Esophagus muscularis mucosa (tissue), 4 donors: Measurements from ENCODE around the gene CRYBA1. TPM values are rescaled to one million over a fixed set of nuclear protein-coding genes. Genes with fewer than 3 reads are reported as not detected.

Experiments used
- DNase-seq: peaks from one replicate; pipeline ENCODE4 v3.0.0-alpha.2; 2017; ENCODE audit errors: extremely low spot score
- H3K27ac ChIP-seq, 4 donors: fragments of 200-600 bp; sonication (generic); replicated peaks in 1 of 4; 1 replicate in 3 of 4; 2 replicates in 1 of 4; pipeline ENCODE4 v1.5.1; 2016 to 2019; ENCODE audit warnings: mild to moderate bottlenecking in 1 of 4
- H3K27me3 ChIP-seq, 4 donors: fragments of 200-600 bp; sonication (generic); one replicate each; pipeline versions ENCODE4 v1.5.1 to v1.6.0; 2016 to 2019
- H3K36me3 ChIP-seq, 4 donors: fragments of 200-600 bp; sonication (generic); one replicate each; pipeline ENCODE4 v1.5.1; 2016 to 2019
- H3K4me1 ChIP-seq, 4 donors: fragments of 200-600 bp; sonication (generic); one replicate each; pipeline ENCODE4 v1.5.1; 2016 to 2019
- H3K4me3 ChIP-seq, 4 donors: fragments of 200-600 bp; sonication (generic); 1 replicate in 2 of 4; 2 replicates in 2 of 4; pipeline ENCODE4 v1.5.1; 2016 to 2019; ENCODE audit warnings: mild to moderate bottlenecking in 4 of 4, moderate library complexity in 1 of 4
- H3K9me3 ChIP-seq, 4 donors: fragments of 200-600 bp; sonication (generic); 1 replicate in 3 of 4; 2 replicates in 1 of 4; pipeline ENCODE4 v1.5.1; 2016 to 2019
- CTCF ChIP-seq, 3 experiments: fragments of 200-600 bp in 2 of 3; fragments of 450-650 bp in 1 of 3; sonication (generic) in 2 of 3; IDR thresholded peaks; one replicate each; pipeline ENCODE4 v1.5.1; 2017 to 2019; ENCODE audit warnings: antibody characterized with exemption in 3 of 3, mild to moderate bottlenecking in 2 of 3, moderate library complexity in 1 of 3
- EP300 ChIP-seq: sonication (generic); formaldehyde crosslinking; IDR thresholded peaks from one replicate; pipeline ENCODE4 v1.6.1; 2017; ENCODE audit warnings: antibody characterized with exemption
- POLR2A ChIP-seq: fragments of 450-650 bp; IDR thresholded peaks from one replicate; pipeline ENCODE4 v1.6.1; 2017; ENCODE audit warnings: antibody characterized with exemption, moderate library complexity, mild to moderate bottlenecking, low read depth
- POLR2AphosphoS5 ChIP-seq, 2 donors: sonication (generic); formaldehyde crosslinking; IDR thresholded peaks; one replicate each; pipeline ENCODE4 v1.6.1; 2017; ENCODE audit warnings: antibody characterized with exemption in 2 of 2
- WGBS: methylation state at CpG from one replicate; pipeline ENCODE4 v1.1.5; 2018; 5-methylcytosine and 5-hydroxymethylcytosine counted together
- intact Hi-C: fragments of 100-400 bp; cut with DNase I; formaldehyde crosslinking; loops from one replicate; pipeline ENCODE4 v1.15.1; 2023
- total RNA-seq, 4 donors: library from RNA; depleted of rRNA; stranded (reverse); fragments of >200 nt; gene quantifications; one replicate each; pipeline versions ENCODE4 v1.1.0 to v1.2.1, GENCODE V29; 2016

CRYBA1 gene
- total RNA-seq, 4 donors from 2014 or later, result not detected

DNA sequence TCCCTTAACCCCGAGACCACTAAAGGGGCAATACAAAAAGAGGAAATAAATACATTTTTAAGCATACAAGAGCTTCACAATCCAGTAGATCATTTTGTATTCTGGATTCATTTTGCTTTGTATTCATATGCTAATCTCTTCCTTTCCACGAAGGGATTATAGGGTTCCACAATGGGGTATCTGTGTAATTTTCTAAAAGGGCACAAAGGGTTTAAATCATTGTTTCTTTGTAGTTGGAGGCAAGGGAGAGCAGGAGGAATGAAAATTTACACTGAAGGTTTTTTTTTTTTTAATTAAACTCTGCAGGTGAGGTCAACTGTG is 47.9 kb downstream of the CRYBA1 start:
- Histone ChIP-seq H3K4me1 (peaks cover 22 to 33% (median 30%) of the 10 kb centered on the region in 4 donors), H3K4me3 (peak overlapping the region; percentile 91 to 100 (median 96)), H3K36me3 (peaks cover 0 to 7% (median 3%) of the 10 kb centered on the region in 4 donors), H3K27ac (peak overlapping the region; percentile 97 to 100 (median 99)), H3K27me3 (no peaks in the 10 kb centered on the region), H3K9me3 (no peaks in the 10 kb centered on the region)
- no peak for DNase-seq
- 1% methylated on average over 2 of the region's 2 CpGs for WGBS
- TF ChIP-seq POLR2AphosphoS5 (IDR thresholded peaks at IDR 0.05) (no peak), POLR2A (no peak), CTCF (IDR thresholded peaks at IDR 0.05) (no peak), EP300 (no peak)
- intact Hi-C loops, result loop anchor here (5.0 kb wide), 2 partner anchors 37 to 77 kb away; no protein-coding TSS in a partner anchor

DNA sequence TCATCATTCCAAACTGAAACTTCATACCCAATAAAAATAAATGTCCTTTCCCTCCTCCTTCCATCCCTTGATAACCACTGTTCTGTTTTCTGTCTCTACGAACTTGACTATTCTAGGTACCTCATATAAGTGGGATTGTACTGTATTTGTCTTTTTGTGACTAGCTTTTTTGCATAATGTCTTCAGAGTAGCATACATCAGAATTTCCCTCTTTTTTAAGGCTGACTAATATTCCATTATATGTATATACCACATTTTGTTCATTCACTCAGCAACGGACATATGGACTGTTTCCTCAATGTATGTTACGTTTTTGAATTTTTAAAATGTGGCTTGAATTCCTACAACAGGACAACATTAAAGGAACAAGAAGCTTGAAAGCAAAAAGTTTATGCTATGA is 48.8 kb downstream of the CRYBA1 start:
- Histone ChIP-seq H3K27me3 (no peaks in the 10 kb centered on the region), H3K36me3 (no peaks in the 10 kb centered on the region), H3K4me3 (no peak overlapping the region), H3K27ac (peak overlapping the region; percentile 97 to 100 (median 99)), H3K9me3 (no peaks in the 10 kb centered on the region), H3K4me1 (peaks cover 14 to 25% (median 21%) of the 10 kb centered on the region in 4 donors)
- 86% methylated on average over 3 of the region's 3 CpGs for WGBS
- intact Hi-C loops, result no loop called here
- DNase-seq, result no peak
- TF ChIP-seq POLR2A (no peak), CTCF (IDR thresholded peaks at IDR 0.05) (no peak), POLR2AphosphoS5 (IDR thresholded peaks at IDR 0.05) (no peak), EP300 (no peak)

GRCh38 chr17:29299031-29299430 is 52.4 kb downstream of the CRYBA1 start:
- intact Hi-C loops, result no loop called here
- TF ChIP-seq POLR2AphosphoS5 (IDR thresholded peaks at IDR 0.05) (no peak), EP300 (no peak), CTCF (IDR thresholded peaks at IDR 0.05) (no peak), POLR2A (no peak)
- Histone ChIP-seq H3K4me3 (no peak overlapping the region), H3K4me1 (peaks cover 0 to 9% (median 6%) of the 10 kb centered on the region in 4 donors), H3K9me3 (no peaks in the 10 kb centered on the region), H3K27ac (no peak overlapping the region), H3K36me3 (no peaks in the 10 kb centered on the region), H3K27me3 (no peaks in the 10 kb centered on the region)
- DNase-seq, result no peak
- WGBS, result 95% methylated on average over 2 of the region's 2 CpGs

GRCh38 chr17:29303386-29303785 is 56.7 kb downstream of the CRYBA1 start:
- no peak overlapping the region for H3K4me3 ChIP-seq
- intact Hi-C loops, result no loop called here
- 64% methylated on average over 3 of the region's 3 CpGs for whole genome bisulfite sequencing
- no peak overlapping the region for H3K27ac ChIP-seq
- H3K36me3 ChIP-seq, result no peaks in the 10 kb centered on the region
- DNase-seq, result no peak
- H3K27me3 ChIP-seq, result peaks cover 0 to 6% (median 0%) of the 10 kb centered on the region in 4 donors
- H3K4me1 ChIP-seq, result no peaks in the 10 kb centered on the region
- H3K9me3 ChIP-seq, result no peaks in the 10 kb centered on the region
- TF ChIP-seq POLR2AphosphoS5 (IDR thresholded peaks at IDR 0.05) (no peak), EP300 (no peak), POLR2A (no peak), CTCF (IDR thresholded peaks at IDR 0.05) (no peak)

Other genes starting within 250 kb of the CRYBA1 start
- gene SEZ6, start 240.8 kb upstream of the CRYBA1 start, total RNA-seq, result under 1 TPM in 3 of 4 donors, not detected in 1; 0.42 to 0.83 (median 0.52) TPM
- gene PIPOX, start 203.7 kb upstream of the CRYBA1 start, total RNA-seq, result 1 to 10 TPM; 3.8 to 8.4 (median 5.1) TPM
- 10 to 100 TPM; 46.7 to 82.7 (median 64.6) TPM for gene MYO18A, start 66.5 kb upstream of the CRYBA1 start, total RNA-seq
- gene NUFIP2, start 47.3 kb downstream of the CRYBA1 start, total RNA-seq, result 10 to 100 TPM; 27.6 to 37.6 (median 30.5) TPM
- 10 to 100 TPM; 48.7 to 73.1 (median 58.9) TPM for gene TAOK1, start 143.5 kb downstream of the CRYBA1 start, total RNA-seq